NCI-H128 (cell line): ENCODE results near the gene TXNDC2.

Source experiments
- DNase-seq: peaks from one replicate; lab custom pipeline; 2025; ENCODE audit not compliant: unreplicated experiment; lab: John Stamatoyannopoulos, UW

The TXNDC2 gene

DNA sequence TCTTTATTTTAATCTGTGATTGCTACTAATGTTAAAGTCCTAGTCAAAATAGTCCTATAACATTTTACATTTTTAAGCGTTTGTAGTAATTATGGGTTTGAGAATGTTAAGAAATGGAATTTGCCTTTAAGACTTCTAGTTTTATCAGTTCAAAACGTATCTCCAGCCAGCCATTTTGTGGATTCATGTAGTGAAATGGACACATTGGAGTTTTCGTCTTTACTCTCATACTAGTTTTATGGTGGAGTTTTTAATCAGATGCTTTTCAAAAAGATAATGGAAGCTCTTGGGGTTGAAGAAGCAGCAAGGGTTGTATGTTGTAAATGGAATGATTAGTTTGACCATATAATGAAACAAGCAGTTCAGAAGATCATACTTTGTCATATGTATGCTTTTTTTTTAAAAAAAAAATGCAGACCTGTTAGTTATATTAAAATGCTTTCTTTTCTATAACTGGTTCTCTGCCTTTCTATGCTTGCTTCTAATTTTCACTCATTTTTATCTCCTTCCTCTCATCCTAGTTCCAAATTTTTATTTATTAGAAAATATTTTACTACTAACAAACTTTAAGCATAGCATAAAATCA is 44.6 kb downstream of the TXNDC2 start:
- no peak for DNase-seq

- DNase-seq, result no peak
Observed at GRCh38 chr18:9931146-9931545, 45.4 kb downstream of the TXNDC2 start.

DNA sequence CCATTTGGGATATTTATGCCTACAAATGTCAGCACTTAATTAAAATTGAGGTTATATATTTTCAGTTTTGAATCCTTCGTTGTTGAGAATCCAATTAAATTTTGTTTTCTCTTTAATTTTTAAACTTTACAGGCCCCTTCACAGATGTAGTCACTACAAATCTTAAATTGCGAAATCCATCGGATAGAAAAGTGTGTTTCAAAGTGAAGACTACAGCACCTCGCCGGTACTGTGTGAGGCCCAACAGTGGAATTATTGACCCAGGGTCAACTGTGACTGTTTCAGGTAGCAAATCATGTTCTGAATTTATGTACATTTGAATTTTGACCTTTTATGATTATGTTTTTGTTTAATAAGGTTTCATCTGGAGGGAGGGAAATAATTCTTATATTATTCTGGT is 45.9 kb downstream of the TXNDC2 start:
- DNase-seq, result no peak

DNA sequence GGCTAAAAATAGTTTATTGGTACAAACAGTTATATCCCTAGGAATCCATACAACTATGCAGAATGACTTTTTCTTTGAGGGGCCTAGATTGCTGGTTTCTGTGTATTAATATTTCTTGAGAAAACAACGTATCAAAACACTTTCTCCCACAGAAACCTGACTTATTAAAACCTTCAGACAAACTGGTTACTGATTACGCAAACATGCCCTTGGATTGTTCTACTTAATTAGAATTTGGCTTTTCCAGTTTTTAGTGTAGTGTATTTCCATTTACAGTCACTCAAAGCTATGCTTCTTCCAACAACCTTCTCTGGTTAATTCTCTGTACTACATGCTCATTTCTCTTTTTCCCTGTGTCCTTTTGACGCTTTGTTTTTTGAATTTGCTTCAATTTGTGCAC is 48.1 kb downstream of the TXNDC2 start:
- no peak for DNase-seq

DNA sequence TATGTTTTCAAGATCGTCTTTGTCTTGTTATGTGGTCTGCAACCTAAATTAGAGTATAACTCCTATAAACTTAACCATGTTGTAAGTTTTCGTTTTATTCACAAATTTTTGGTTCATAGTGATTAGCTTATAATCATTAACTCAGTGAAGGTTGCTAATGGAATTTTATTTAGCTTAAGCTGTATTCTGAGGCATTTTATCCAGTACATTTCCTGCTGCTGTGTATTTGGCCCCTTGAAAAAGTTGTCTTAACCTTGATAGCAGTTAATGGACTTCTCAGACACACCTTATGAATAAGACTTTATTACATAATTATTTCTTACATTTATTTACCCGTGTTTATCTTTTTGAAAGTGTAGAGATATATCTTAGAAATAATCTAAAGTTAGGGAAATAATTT is 48.5 kb downstream of the TXNDC2 start:
- DNase-seq, result no peak
